Adrenal gland (tissue), 5 donors: Measurements from ENCODE around the gene SCUBE1.
A peak's percentile ranks its signal among the peaks of the same experiment; 100 is the strongest.

Experiments
- POLR2A ChIP-seq, 2 donors: fragments of 450-650 bp; IDR thresholded peaks; one replicate each; pipeline ENCODE4 v1.6.1; 2017; ENCODE audit warnings: antibody characterized with exemption in 2 of 2, mild to moderate bottlenecking in 2 of 2, moderate library complexity in 1 of 2
- TF ChIP-seq, protein P1 (sequence below), 6 experiments: fragments of 450-650 bp in 4 of 6; fragments of 200-600 bp in 2 of 6; sonication (generic) in 1 of 6; IDR thresholded peaks; 1 replicate in 5 of 6; 2 replicates in 1 of 6; pipeline versions ENCODE4 v1.5.1 to v1.8.0; 2016 to 2021; ENCODE audit warnings: antibody characterized with exemption in 6 of 6, mild to moderate bottlenecking in 2 of 6, moderate library complexity in 1 of 6
- donor health status: DM: no; HTN: no; CAD: no.

- TF ChIP-seq, protein P1, sequence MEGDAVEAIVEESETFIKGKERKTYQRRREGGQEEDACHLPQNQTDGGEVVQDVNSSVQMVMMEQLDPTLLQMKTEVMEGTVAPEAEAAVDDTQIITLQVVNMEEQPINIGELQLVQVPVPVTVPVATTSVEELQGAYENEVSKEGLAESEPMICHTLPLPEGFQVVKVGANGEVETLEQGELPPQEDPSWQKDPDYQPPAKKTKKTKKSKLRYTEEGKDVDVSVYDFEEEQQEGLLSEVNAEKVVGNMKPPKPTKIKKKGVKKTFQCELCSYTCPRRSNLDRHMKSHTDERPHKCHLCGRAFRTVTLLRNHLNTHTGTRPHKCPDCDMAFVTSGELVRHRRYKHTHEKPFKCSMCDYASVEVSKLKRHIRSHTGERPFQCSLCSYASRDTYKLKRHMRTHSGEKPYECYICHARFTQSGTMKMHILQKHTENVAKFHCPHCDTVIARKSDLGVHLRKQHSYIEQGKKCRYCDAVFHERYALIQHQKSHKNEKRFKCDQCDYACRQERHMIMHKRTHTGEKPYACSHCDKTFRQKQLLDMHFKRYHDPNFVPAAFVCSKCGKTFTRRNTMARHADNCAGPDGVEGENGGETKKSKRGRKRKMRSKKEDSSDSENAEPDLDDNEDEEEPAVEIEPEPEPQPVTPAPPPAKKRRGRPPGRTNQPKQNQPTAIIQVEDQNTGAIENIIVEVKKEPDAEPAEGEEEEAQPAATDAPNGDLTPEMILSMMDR (IDR thresholded peaks at IDR 0.05), result no peak
- peak in 1 of 2 donors; percentile 73 for TF ChIP-seq POLR2A (IDR thresholded peaks at IDR 0.05)
Observed at GRCh38 chr22:43151251-43152002, 191.7 kb downstream of the SCUBE1 start, which contains the start of gene TSPO.
